Measurements from ENCODE around the gene TUBB4B.

DNA sequence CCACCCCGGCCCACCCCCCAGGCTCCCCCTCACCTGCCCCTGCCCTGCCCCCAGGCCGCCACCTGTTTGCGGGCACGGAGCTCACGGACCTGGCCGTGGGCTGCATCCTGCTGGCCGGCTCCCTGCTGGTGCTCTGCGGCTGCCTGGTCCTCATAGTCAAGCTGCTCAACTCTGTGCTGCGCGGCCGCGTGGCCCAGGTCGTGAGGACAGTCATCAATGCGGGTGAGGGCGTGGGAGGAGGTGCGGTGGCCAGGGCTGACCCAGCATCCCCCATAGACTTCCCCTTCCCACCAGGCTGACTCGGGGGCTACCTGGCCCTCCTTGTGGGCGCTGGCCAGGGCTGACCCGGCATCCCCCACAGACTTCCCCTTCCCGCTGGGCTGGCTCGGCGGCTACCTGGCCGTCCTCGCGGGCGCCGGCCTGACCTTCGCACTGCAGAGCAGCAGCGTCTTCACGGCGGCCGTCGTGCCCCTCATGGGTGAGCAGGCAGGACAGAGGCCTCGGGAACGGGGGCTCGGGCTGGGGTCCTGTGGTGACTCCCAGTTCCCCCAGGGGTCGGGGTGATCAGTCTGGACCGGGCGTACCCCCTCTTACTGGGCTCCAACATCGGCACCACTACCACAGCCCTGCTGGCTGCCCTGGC lies 6.9 kb upstream of the TUBB4B start:
- TF ChIP-seq CTCF (IDR thresholded peaks at IDR 0.05) (no peak), POLR2A (IDR thresholded peaks at IDR 0.05) (no peak)

Measured in thyroid gland (tissue), 4 donors.